Measurements from ENCODE around the gene TMEM217.

TMEM217 gene

DNA sequence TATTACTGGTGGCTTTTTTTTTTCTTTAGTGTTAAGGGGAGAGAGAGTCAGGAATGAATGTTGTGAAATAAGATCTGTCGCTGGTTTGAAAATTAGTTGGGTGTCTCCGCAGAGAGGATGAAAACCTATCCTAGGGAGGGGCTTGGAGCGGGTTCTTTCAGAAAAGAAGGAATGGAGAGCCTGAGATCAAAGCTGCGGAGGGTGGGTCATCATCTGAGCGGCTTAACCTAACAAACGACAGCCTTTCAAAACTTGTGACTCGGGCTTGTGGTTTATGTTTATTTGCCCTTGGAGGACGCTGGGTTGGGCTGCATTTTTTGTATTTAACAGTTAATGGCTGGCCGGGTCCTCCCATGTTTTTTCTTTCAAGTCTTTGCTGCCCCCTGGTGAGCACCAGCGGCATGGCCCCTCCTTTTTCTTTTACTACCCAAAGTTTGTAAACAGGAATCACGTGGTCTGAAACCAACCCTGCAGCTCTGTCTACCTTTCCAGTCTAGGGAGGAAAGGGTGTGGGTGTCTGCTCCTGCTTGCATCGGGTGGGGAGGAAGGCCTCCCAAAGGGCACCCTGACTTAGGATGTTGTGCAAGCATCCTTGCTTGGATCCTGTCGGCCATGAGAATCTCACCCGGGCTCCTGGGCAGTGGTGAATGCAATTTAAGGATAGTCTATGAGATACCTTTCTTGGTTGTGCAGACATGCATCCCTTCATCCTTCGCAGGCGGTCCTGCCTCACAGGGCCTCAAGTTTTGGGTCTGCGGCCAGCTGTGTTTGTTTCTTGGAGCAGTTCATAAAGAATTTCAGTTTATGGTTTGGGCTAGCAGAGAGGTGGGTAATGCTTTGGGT lies 85.8 kb downstream of the TMEM217 start:
- TF ChIP-seq, protein P1, sequence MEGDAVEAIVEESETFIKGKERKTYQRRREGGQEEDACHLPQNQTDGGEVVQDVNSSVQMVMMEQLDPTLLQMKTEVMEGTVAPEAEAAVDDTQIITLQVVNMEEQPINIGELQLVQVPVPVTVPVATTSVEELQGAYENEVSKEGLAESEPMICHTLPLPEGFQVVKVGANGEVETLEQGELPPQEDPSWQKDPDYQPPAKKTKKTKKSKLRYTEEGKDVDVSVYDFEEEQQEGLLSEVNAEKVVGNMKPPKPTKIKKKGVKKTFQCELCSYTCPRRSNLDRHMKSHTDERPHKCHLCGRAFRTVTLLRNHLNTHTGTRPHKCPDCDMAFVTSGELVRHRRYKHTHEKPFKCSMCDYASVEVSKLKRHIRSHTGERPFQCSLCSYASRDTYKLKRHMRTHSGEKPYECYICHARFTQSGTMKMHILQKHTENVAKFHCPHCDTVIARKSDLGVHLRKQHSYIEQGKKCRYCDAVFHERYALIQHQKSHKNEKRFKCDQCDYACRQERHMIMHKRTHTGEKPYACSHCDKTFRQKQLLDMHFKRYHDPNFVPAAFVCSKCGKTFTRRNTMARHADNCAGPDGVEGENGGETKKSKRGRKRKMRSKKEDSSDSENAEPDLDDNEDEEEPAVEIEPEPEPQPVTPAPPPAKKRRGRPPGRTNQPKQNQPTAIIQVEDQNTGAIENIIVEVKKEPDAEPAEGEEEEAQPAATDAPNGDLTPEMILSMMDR (IDR thresholded peaks at IDR 0.05; ENCODE audit: low read length) = peak; percentile 89
- TF ChIP-seq EZH2 (IDR thresholded peaks at IDR 0.05; ENCODE audit: borderline replicate concordance, low read length) = no peak
- peak overlapping the region; percentile 82 for H3K9ac ChIP-seq (ENCODE audit: low read length)
- H3K79me2 ChIP-seq (ENCODE audit: insufficient read depth, low read length) = peaks cover 26% of the 10 kb centered on the region
- peaks cover 59% of the 10 kb centered on the region for H3K36me3 ChIP-seq (ENCODE audit: insufficient read depth, low read length)
- H3K27me3 ChIP-seq (ENCODE audit: insufficient read depth, low read length) = no peaks in the 10 kb centered on the region
- H3K4me2 ChIP-seq (ENCODE audit: low read length) = peak overlapping the region; percentile 82
- peak overlapping the region; percentile 93 for H3K27ac ChIP-seq (ENCODE audit: low read depth, low read length, poor library complexity, severe bottlenecking)
- H3K9me3 ChIP-seq (ENCODE audit: low read length) = no peaks in the 10 kb centered on the region
- no peak overlapping the region for H2AFZ ChIP-seq (ENCODE audit: low read length)
- H3K4me1 ChIP-seq (ENCODE audit: insufficient read depth, low read length, severe bottlenecking) = peaks cover 52% of the 10 kb centered on the region
- no peaks in the 10 kb centered on the region for H3K9me2 ChIP-seq (ENCODE audit: low read depth, low read length)
- peaks cover 32% of the 10 kb centered on the region for H3F3A ChIP-seq (ENCODE audit: insufficient read depth, low read length)
- H3K4me3 ChIP-seq (ENCODE audit: low read depth, low read length, poor library complexity, severe bottlenecking) = peak overlapping the region; percentile 89
- H4K20me1 ChIP-seq (ENCODE audit: insufficient read depth, low read length) = peaks cover 3% of the 10 kb centered on the region

DNA sequence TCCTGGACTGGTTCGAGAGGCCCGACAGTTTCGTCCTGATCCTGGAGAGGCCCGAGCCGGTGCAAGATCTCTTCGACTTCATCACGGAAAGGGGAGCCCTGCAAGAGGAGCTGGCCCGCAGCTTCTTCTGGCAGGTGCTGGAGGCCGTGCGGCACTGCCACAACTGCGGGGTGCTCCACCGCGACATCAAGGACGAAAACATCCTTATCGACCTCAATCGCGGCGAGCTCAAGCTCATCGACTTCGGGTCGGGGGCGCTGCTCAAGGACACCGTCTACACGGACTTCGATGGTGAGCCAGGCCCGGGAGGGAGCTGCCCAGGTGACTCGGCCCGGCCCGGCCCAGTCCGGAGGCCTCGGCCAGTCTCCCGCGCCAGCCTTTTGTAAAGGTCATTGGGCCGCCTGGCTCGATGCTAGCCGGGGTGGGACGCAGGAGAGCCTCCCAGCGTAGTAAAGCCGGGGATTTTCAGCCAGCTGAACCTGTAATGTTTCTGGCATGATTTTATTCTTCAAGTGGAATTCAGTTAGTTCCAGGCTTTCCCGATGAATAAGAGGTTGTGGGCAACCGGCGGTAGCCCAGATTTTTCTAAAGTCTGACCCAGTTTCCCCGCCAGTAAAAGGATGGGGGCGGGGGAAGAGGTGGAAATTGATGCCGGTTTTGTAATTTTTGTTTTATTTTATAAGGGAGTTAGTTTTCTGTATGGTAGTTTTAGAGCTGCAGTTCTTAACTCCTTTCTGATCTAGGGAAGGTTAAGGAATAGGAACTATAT lies 86.6 kb downstream of the TMEM217 start:
- Histone ChIP-seq H3F3A (ENCODE audit: insufficient read depth, low read length) (peaks cover 32% of the 10 kb centered on the region), H3K9ac (ENCODE audit: low read length) (peak overlapping the region; percentile 82), H3K4me3 (ENCODE audit: low read depth, low read length, poor library complexity, severe bottlenecking) (peak overlapping the region; percentile 89), H3K27ac (ENCODE audit: low read depth, low read length, poor library complexity, severe bottlenecking) (peak overlapping the region; percentile 93), H3K36me3 (ENCODE audit: insufficient read depth, low read length) (peaks cover 59% of the 10 kb centered on the region), H4K20me1 (ENCODE audit: insufficient read depth, low read length) (peaks cover 3% of the 10 kb centered on the region), H3K4me1 (ENCODE audit: insufficient read depth, low read length, severe bottlenecking) (peaks cover 50% of the 10 kb centered on the region), H3K79me2 (ENCODE audit: insufficient read depth, low read length) (peaks cover 26% of the 10 kb centered on the region), H3K9me3 (ENCODE audit: low read length) (no peaks in the 10 kb centered on the region), H3K27me3 (ENCODE audit: insufficient read depth, low read length) (no peaks in the 10 kb centered on the region), H3K9me2 (ENCODE audit: low read depth, low read length) (no peaks in the 10 kb centered on the region), H3K4me2 (ENCODE audit: low read length) (peak overlapping the region; percentile 82), H2AFZ (ENCODE audit: low read length) (no peak overlapping the region)
- TF ChIP-seq, protein P1 (IDR thresholded peaks at IDR 0.05; ENCODE audit: low read length) = no peak
- no peak for TF ChIP-seq EZH2 (IDR thresholded peaks at IDR 0.05; ENCODE audit: borderline replicate concordance, low read length)

DNA sequence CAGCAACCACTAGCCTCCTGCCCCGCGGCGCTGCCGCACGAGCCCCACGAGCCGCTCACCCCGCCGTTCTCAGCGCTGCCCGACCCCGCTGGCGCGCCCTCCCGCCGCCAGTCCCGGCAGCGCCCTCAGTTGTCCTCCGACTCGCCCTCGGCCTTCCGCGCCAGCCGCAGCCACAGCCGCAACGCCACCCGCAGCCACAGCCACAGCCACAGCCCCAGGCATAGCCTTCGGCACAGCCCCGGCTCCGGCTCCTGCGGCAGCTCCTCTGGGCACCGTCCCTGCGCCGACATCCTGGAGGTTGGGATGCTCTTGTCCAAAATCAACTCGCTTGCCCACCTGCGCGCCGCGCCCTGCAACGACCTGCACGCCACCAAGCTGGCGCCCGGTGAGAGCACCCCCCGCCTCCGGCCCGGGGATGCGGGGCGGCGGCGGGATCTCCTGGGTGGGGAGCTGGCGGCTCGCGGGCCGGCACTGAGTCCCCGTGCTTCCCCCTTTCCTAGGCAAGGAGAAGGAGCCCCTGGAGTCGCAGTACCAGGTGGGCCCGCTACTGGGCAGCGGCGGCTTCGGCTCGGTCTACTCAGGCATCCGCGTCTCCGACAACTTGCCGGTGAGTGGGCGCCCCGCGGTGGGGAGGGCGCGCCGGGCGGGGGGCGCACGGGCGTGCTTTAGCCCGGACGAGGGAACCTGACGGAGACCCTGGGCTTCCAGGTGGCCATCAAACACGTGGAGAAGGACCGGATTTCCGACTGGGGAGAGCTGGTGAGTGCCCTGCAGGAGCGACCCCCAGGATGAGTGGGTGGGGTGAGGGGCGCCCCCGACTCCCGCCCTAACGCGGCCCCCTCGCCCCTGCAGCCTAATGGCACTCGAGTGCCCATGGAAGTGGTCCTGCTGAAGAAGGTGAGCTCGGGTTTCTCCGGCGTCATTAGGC lies 87.4 kb downstream of the TMEM217 start:
- no peaks in the 10 kb centered on the region for H3K9me3 ChIP-seq (ENCODE audit: low read length)
- no peak overlapping the region for H2AFZ ChIP-seq (ENCODE audit: low read length)
- peaks cover 3% of the 10 kb centered on the region for H4K20me1 ChIP-seq (ENCODE audit: insufficient read depth, low read length)
- peaks cover 45% of the 10 kb centered on the region for H3K4me1 ChIP-seq (ENCODE audit: insufficient read depth, low read length, severe bottlenecking)
- peak overlapping the region; percentile 89 for H3K4me3 ChIP-seq (ENCODE audit: low read depth, low read length, poor library complexity, severe bottlenecking)
- H3K4me2 ChIP-seq (ENCODE audit: low read length) = peak overlapping the region; percentile 82
- peak overlapping the region; percentile 82 for H3K9ac ChIP-seq (ENCODE audit: low read length)
- no peaks in the 10 kb centered on the region for H3K9me2 ChIP-seq (ENCODE audit: low read depth, low read length)
- H3F3A ChIP-seq (ENCODE audit: insufficient read depth, low read length) = peaks cover 23% of the 10 kb centered on the region
- peaks cover 54% of the 10 kb centered on the region for H3K36me3 ChIP-seq (ENCODE audit: insufficient read depth, low read length)
- no peak for TF ChIP-seq EZH2 (IDR thresholded peaks at IDR 0.05; ENCODE audit: borderline replicate concordance, low read length)
- TF ChIP-seq, protein P1 (IDR thresholded peaks at IDR 0.05; ENCODE audit: low read length) = no peak
- H3K27me3 ChIP-seq (ENCODE audit: insufficient read depth, low read length) = no peaks in the 10 kb centered on the region
- H3K27ac ChIP-seq (ENCODE audit: low read depth, low read length, poor library complexity, severe bottlenecking) = peak overlapping the region; percentile 93
- peaks cover 26% of the 10 kb centered on the region for H3K79me2 ChIP-seq (ENCODE audit: insufficient read depth, low read length)

All from OCI-LY1 (cell line).